ENCODE measurements around the gene STRN.
"Not testable (repeated sequence)": the region's sequence is repeated elsewhere in the genome, so short reads cannot be mapped to it uniquely, and the experiment has no call there.

STRN gene

DNA sequence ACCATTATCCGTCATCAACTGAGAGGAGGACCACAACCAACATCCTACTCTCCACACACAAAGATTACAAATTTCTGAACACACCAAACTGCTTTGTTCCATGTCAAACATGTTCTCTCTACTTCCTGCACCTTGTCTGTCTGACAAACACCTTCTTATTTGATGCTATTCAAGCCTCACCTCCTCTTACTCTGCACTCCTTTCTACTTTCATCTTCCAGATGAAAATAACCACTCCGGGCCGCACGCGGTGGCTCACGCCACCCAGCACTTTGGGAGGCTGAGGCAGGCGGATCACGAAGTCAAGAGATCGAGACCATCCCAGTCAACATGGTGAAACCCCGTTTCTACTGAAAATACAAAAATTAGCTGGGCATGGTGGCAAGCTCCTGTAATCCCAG lies 43.7 kb downstream of the STRN start:
- H3K4me3 ChIP-seq (ENCODE audit: low read depth in 1 of 2, low read length in 1 of 2); H3K27ac ChIP-seq; H3K36me3 ChIP-seq; H3K27me3 ChIP-seq; H3K4me1 ChIP-seq (ENCODE audit: control insufficient read depth in 1 of 2, insufficient read depth in 1 of 2, low read depth in 1 of 2, low read length in 1 of 2); H3K9me3 ChIP-seq: not testable (repeated sequence)

DNA sequence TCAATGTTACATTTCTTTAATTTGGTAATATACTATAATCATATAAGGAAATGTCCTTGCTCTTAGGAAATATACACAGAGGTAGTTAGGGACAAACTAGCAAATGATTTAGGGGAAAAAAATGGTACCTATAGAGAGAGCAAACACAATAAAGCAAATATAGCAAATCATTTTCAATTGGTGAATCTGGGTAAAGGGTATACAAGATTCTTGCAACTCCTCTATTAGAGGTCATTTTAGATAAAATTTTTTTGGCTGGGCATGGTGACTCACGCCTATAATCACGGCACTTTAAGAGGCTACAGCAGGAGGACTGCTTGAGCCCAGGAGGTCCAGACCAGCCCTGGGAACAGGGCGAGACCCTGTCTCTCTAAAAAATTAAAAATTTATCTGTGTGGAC lies 44.4 kb downstream of the STRN start:
- no peak overlapping the region for H3K4me3 ChIP-seq (ENCODE audit: low read depth in 1 of 2, low read length in 1 of 2)
- H3K36me3 ChIP-seq: peaks cover 6% of the 10 kb centered on the region
- H3K9me3 ChIP-seq: no peaks in the 10 kb centered on the region
- H3K27me3 ChIP-seq: no peaks in the 10 kb centered on the region
- TF ChIP-seq, protein P1, sequence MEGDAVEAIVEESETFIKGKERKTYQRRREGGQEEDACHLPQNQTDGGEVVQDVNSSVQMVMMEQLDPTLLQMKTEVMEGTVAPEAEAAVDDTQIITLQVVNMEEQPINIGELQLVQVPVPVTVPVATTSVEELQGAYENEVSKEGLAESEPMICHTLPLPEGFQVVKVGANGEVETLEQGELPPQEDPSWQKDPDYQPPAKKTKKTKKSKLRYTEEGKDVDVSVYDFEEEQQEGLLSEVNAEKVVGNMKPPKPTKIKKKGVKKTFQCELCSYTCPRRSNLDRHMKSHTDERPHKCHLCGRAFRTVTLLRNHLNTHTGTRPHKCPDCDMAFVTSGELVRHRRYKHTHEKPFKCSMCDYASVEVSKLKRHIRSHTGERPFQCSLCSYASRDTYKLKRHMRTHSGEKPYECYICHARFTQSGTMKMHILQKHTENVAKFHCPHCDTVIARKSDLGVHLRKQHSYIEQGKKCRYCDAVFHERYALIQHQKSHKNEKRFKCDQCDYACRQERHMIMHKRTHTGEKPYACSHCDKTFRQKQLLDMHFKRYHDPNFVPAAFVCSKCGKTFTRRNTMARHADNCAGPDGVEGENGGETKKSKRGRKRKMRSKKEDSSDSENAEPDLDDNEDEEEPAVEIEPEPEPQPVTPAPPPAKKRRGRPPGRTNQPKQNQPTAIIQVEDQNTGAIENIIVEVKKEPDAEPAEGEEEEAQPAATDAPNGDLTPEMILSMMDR (IDR thresholded peaks at IDR 0.05): no peak
- H3K4me1 ChIP-seq (ENCODE audit: control insufficient read depth in 1 of 2, insufficient read depth in 1 of 2, low read depth in 1 of 2, low read length in 1 of 2): peaks cover 2 to 6% of the 10 kb centered on the region in 2 experiments
- no peak overlapping the region for H3K27ac ChIP-seq

DNA sequence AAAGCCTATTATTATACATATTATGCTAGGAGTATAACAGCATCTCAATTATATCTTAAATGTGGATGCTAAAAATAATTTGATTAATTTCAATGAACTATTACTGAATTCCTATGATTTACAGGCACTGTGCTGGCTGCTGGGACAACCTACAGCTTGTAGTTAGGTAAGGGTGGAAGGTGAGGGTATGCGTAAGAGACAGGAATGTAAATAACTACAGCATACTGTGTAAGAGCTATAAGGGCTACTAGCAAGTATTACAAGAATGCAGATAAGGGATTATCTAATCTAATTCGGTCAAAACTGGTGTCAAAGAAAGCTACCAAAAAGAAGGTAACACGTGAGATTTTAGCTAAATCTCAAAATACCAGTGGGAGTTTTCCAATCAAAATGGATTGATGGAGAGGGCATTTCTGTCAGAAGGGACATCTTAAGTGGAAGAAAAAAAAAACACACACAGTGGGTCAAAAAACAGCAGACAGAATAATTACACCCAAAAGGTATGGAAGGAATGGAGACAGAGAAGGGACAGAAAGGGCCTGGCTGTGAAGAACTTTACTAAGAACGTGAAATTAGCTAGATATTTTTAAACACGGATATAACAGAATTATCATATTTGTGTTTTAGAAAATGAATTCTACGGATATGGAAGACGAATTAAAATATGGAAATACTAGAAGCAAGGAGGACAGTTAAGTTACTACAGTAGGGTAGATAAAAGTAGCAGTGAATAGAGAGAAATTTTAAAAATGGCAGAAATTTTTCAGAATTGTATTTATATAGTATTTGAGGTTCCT lies 47.1 kb downstream of the STRN start:
- no peaks in the 10 kb centered on the region for H3K9me3 ChIP-seq
- no peak overlapping the region for H3K27ac ChIP-seq
- no peaks in the 10 kb centered on the region for H3K36me3 ChIP-seq
- H3K4me3 ChIP-seq (ENCODE audit: low read depth in 1 of 2, low read length in 1 of 2): no peak overlapping the region
- TF ChIP-seq, protein P1 (IDR thresholded peaks at IDR 0.05): no peak
- no peaks in the 10 kb centered on the region for H3K27me3 ChIP-seq
- H3K4me1 ChIP-seq (ENCODE audit: control insufficient read depth in 1 of 2, insufficient read depth in 1 of 2, low read depth in 1 of 2, low read length in 1 of 2): peaks cover 22 to 26% of the 10 kb centered on the region in 2 experiments

DNA sequence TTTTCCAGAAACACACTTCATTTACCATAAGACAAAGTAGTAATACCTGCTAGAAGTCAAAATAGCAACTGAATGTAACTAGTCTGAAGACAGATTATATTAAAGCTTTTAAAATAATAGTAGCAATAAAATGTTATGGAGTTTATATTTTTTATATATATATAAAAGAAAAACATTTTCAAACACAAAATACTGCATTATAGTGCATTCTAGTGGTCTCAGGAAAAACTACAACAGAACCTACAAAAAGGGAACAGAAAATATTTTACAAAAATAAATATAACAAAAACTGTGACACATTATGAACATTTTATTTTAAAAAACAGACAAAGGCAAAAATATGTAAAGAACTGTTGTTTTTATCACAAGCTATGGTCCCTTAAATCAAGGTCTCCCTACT lies 48.0 kb downstream of the STRN start:
- TF ChIP-seq, protein P1 (IDR thresholded peaks at IDR 0.05): no peak
- no peaks in the 10 kb centered on the region for H3K36me3 ChIP-seq
- no peaks in the 10 kb centered on the region for H3K9me3 ChIP-seq
- no peaks in the 10 kb centered on the region for H3K27me3 ChIP-seq
- H3K4me3 ChIP-seq (ENCODE audit: low read depth in 1 of 2, low read length in 1 of 2): no peak overlapping the region
- no peak overlapping the region for H3K27ac ChIP-seq
- H3K4me1 ChIP-seq (ENCODE audit: control insufficient read depth in 1 of 2, insufficient read depth in 1 of 2, low read depth in 1 of 2, low read length in 1 of 2): peaks cover 28 to 33% of the 10 kb centered on the region in 2 experiments

DNA sequence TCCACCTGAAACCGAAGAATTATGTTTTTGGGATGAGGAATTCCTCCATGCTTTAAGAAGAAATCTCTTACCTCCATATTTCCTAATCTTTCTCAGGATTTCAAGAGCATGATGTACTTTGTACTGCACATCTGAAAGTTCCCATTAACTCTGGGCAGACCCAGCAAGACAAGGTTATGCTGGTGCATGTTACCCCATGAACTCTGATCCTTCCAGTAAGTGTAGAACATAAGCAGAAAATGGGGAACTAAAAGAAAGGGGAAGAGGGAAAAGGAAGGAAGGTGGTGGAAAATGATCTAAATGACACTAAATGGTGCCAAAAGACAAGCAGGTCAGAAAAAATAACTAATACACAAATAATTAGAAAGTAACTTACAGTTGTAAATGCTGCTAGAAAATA lies 50.7 kb downstream of the STRN start:
- no peaks in the 10 kb centered on the region for H3K9me3 ChIP-seq
- TF ChIP-seq, protein P1 (IDR thresholded peaks at IDR 0.05): no peak
- no peaks in the 10 kb centered on the region for H3K27me3 ChIP-seq
- peak overlapping the region; percentile 78 for H3K27ac ChIP-seq
- peak overlapping the region in 1 of 2 experiments; percentile 15 for H3K4me3 ChIP-seq (ENCODE audit: low read depth in 1 of 2, low read length in 1 of 2)
- no peaks in the 10 kb centered on the region for H3K36me3 ChIP-seq
- peaks cover 40 to 47% of the 10 kb centered on the region in 2 experiments for H3K4me1 ChIP-seq (ENCODE audit: control insufficient read depth in 1 of 2, insufficient read depth in 1 of 2, low read depth in 1 of 2, low read length in 1 of 2)

DNA sequence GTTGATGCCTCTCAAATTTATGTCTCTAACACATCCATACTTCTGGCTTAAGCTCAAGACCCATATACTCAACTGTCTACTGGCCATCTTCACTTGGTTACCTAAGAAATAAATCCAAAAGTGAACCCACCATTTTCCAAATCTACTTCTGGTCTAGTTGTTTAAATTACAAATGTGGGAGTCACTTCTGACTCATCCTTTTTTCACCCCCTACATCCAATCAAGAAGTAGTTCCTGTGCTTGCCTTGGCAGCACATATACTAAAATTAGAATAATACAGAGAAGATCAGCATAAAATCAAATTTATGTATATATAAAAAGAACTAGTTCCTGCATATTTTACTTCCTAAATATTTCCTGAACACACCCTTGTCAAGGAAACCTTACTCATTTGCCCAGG lies 53.6 kb downstream of the STRN start:
- no peak overlapping the region for H3K4me3 ChIP-seq (ENCODE audit: low read depth in 1 of 2, low read length in 1 of 2)
- peak overlapping the region; percentile 29 for H3K27ac ChIP-seq
- H3K27me3 ChIP-seq: no peaks in the 10 kb centered on the region
- H3K4me1 ChIP-seq (ENCODE audit: control insufficient read depth in 1 of 2, insufficient read depth in 1 of 2, low read depth in 1 of 2, low read length in 1 of 2): peaks cover 40 to 47% of the 10 kb centered on the region in 2 experiments
- no peaks in the 10 kb centered on the region for H3K9me3 ChIP-seq
- TF ChIP-seq, protein P1 (IDR thresholded peaks at IDR 0.05): no peak
- H3K36me3 ChIP-seq: no peaks in the 10 kb centered on the region

Measured in neutrophil (primary cell).